Measurements from ENCODE around the gene GRHL1. TPM values are rescaled to one million over a fixed set of nuclear protein-coding genes. Genes with fewer than 3 reads are reported as not detected.

The GRHL1 gene
- total and polyA plus RNA-seq, 2 experiments from 2014 or later, result 0.92 to 1.5 TPM

- Histone ChIP-seq H3K36me3 (no peaks in the 10 kb centered on the region), H3K27ac (no peak overlapping the region), H3K4me1 (ENCODE audit: low read depth) (no peaks in the 10 kb centered on the region), H3K9me3 (ENCODE audit: low read depth) (no peaks in the 10 kb centered on the region), H3K4me3 (no peak overlapping the region), H3K27me3 (no peaks in the 10 kb centered on the region)
- no peak for TF ChIP-seq CTCF (IDR thresholded peaks at IDR 0.05; ENCODE audit: low read depth, low read length)
- DNase-seq (ENCODE audit: low read depth in 1 of 2, low spot score in 1 of 2), result no peak
These were observed 40.4 kb downstream of the GRHL1 start for GRCh38 chr2:9991829-9992273.

- TF ChIP-seq CTCF (IDR thresholded peaks at IDR 0.05; ENCODE audit: low read depth, low read length), result no peak
- Histone ChIP-seq H3K9me3 (ENCODE audit: low read depth) (no peaks in the 10 kb centered on the region), H3K36me3 (no peaks in the 10 kb centered on the region), H3K4me3 (no peak overlapping the region), H3K4me1 (ENCODE audit: low read depth) (no peaks in the 10 kb centered on the region), H3K27me3 (no peaks in the 10 kb centered on the region), H3K27ac (no peak overlapping the region)
- no peak for DNase-seq (ENCODE audit: low read depth in 1 of 2, low spot score in 1 of 2)
These were observed 41.1 kb downstream of the GRHL1 start for GRCh38 chr2:9992427-9993187.

GRCh38 chr2:9993488-9994165, 42.1 kb downstream of the GRHL1 start:
- no peaks in the 10 kb centered on the region for H3K36me3 ChIP-seq
- no peaks in the 10 kb centered on the region for H3K4me1 ChIP-seq (ENCODE audit: low read depth)
- H3K27me3 ChIP-seq, result no peaks in the 10 kb centered on the region
- H3K4me3 ChIP-seq, result no peak overlapping the region
- peak in 1 of 2 donors; percentile 22 for DNase-seq (ENCODE audit: low read depth in 1 of 2, low spot score in 1 of 2)
- no peaks in the 10 kb centered on the region for H3K9me3 ChIP-seq (ENCODE audit: low read depth)
- H3K27ac ChIP-seq, result no peak overlapping the region
- TF ChIP-seq CTCF (IDR thresholded peaks at IDR 0.05; ENCODE audit: low read depth, low read length), result no peak

- Histone ChIP-seq H3K27me3 (no peaks in the 10 kb centered on the region), H3K9me3 (ENCODE audit: low read depth) (no peaks in the 10 kb centered on the region), H3K36me3 (no peaks in the 10 kb centered on the region), H3K27ac (no peak overlapping the region), H3K4me3 (no peak overlapping the region), H3K4me1 (ENCODE audit: low read depth) (no peaks in the 10 kb centered on the region)
- DNase-seq (ENCODE audit: low read depth in 1 of 2, low spot score in 1 of 2), result no peak
- no peak for TF ChIP-seq CTCF (IDR thresholded peaks at IDR 0.05; ENCODE audit: low read depth, low read length)
These were observed 43.0 kb downstream of the GRHL1 start for GRCh38 chr2:9994462-9994861.

GRCh38 chr2:9995059-9995458, 43.6 kb downstream of the GRHL1 start:
- no peak overlapping the region for H3K27ac ChIP-seq
- no peaks in the 10 kb centered on the region for H3K36me3 ChIP-seq
- H3K27me3 ChIP-seq, result no peaks in the 10 kb centered on the region
- no peaks in the 10 kb centered on the region for H3K9me3 ChIP-seq (ENCODE audit: low read depth)
- H3K4me3 ChIP-seq, result no peak overlapping the region
- TF ChIP-seq CTCF (IDR thresholded peaks at IDR 0.05; ENCODE audit: low read depth, low read length), result no peak
- DNase-seq (ENCODE audit: low read depth in 1 of 2, low spot score in 1 of 2), result no peak
- H3K4me1 ChIP-seq (ENCODE audit: low read depth), result no peaks in the 10 kb centered on the region

Measured in cardiac muscle cell (in vitro differentiated cells and primary cell).